ENCODE results near the gene TPM3. TPM values are rescaled to one million over a fixed set of nuclear protein-coding genes. Genes with fewer than 3 reads are reported as not detected.

TPM3 gene
- polyA plus RNA-seq, 3 donors, result 418 to 1,159 (median 1,153) TPM

DNA sequence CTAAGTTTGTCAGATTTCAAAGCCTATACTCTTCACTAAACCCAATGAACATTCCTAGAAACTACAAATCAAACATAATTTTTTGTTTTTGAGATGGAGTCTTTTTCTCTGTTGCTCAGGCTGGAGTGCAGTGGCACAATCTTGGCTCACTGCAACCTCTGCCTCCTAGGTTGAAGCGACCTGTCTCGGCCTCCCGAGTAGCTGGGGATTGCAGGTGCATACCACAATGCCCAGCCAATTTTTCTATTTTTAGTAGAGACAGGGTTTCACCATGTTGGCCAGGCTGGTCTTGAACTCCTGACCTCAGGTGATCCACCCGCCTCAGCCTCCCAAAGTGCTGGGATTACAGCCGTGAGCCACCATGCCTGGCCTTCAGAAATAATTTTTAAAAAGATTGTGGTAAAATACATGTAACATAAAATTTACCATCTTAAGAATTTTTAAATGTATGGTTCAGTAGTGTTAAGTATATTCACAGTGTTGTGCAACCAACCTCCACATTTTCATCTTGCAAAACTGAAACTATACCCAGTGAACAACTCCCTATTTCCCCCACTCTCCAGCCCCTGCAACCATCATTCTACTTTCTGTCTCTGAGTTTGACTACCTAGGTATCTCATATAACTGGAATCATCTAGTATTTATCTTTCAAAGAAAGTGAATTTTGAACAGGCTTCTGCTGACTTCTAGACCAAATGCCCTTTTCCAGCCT lies 16.9 kb upstream of the TPM3 start:
- Histone ChIP-seq H4K20me1 (ENCODE audit: insufficient read depth, low read length) (peaks cover 32% of the 10 kb centered on the region), H3K9ac (ENCODE audit: insufficient read depth, low read length, poor library complexity, severe bottlenecking) (no peak overlapping the region), H3K4me2 (replicated peaks; ENCODE audit: extremely low read depth, low read length, poor library complexity, severe bottlenecking) (no peak overlapping the region), H3K79me2 (ENCODE audit: insufficient read depth, low read length) (peaks cover 18% of the 10 kb centered on the region), H3K4me3 (replicated peaks in 1 of 3; ENCODE audit: low read depth in 2 of 3, low read length in 3 of 3) (no peak overlapping the region), H3K27me3 (ENCODE audit: control insufficient read depth in 2 of 2, insufficient read depth in 2 of 2, low read length in 2 of 2) (no peaks in the 10 kb centered on the region), H2AFZ (ENCODE audit: insufficient read depth, low read depth, low read length, poor library complexity, severe bottlenecking) (no peak overlapping the region), H3K36me3 (replicated peaks in 1 of 2; ENCODE audit: control insufficient read depth in 1 of 2, insufficient read depth in 2 of 2, low read length in 2 of 2) (peaks cover 76 to 86% of the 10 kb centered on the region in 2 donors), H3K9me3 (replicated peaks in 1 of 2; ENCODE audit: control insufficient read depth in 1 of 2, insufficient read depth in 1 of 2, low read length in 2 of 2) (no peaks in the 10 kb centered on the region), H3K4me1 (ENCODE audit: control insufficient read depth in 1 of 2, insufficient read depth in 2 of 2, low read length in 2 of 2) (no peaks in the 10 kb centered on the region), H3K27ac (ENCODE audit: low read depth in 1 of 2, low read length in 2 of 2) (peak overlapping the region in 1 of 2 donors; percentile 38)
- WGBS (ENCODE audit: insufficient coverage), result no CpG with 5 or more reads among the region's 5 CpGs
- intact Hi-C loops (cut with micrococcal nuclease), result no loop called here
- Mint-ChIP-seq H3K27me3 (ENCODE audit: low read depth in 3 of 3) (no peaks in the 10 kb centered on the region), H3K4me3 (no peak overlapping the region), H3K4me1 (peaks cover 5% of the 10 kb centered on the region), H3K27ac (peak overlapping the region in 4 of 7 donors; percentile 4 to 69 (median 39)), H3K9me3 (no peaks in the 10 kb centered on the region), H3K36me3 (peaks cover 65 to 88% of the 10 kb centered on the region in 2 donors)
- TF ChIP-seq, protein P1, sequence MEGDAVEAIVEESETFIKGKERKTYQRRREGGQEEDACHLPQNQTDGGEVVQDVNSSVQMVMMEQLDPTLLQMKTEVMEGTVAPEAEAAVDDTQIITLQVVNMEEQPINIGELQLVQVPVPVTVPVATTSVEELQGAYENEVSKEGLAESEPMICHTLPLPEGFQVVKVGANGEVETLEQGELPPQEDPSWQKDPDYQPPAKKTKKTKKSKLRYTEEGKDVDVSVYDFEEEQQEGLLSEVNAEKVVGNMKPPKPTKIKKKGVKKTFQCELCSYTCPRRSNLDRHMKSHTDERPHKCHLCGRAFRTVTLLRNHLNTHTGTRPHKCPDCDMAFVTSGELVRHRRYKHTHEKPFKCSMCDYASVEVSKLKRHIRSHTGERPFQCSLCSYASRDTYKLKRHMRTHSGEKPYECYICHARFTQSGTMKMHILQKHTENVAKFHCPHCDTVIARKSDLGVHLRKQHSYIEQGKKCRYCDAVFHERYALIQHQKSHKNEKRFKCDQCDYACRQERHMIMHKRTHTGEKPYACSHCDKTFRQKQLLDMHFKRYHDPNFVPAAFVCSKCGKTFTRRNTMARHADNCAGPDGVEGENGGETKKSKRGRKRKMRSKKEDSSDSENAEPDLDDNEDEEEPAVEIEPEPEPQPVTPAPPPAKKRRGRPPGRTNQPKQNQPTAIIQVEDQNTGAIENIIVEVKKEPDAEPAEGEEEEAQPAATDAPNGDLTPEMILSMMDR (IDR thresholded peaks at IDR 0.05), result no peak
- DNase-seq, result no peak

DNA sequence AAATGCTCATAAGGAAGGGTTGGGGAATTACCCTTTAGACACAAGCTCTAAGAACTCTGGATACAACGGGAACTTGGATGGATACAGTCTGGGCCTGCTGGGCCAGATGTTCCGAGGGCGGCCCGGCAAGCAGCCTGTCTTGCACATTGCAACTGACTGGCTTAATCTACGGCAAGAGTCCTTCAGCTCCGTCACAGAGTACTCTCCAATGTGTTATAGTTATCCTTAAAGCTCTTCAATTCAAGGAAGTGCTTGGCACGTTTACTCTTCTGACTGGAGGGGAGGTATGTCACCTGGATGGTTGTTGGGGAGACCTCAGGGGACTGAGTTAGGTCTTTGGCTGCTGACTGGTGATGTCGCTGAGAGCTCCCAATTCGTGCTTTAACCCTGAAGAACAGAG lies 15.4 kb upstream of the TPM3 start:
- no peaks in the 10 kb centered on the region for H3K9me3 ChIP-seq (replicated peaks in 1 of 2; ENCODE audit: control insufficient read depth in 1 of 2, insufficient read depth in 1 of 2, low read length in 2 of 2)
- WGBS (ENCODE audit: insufficient coverage), result 94% methylated on average over 7 of the region's 9 CpGs
- no peak overlapping the region for H2AFZ ChIP-seq (ENCODE audit: insufficient read depth, low read depth, low read length, poor library complexity, severe bottlenecking)
- peaks cover 19% of the 10 kb centered on the region for H4K20me1 ChIP-seq (ENCODE audit: insufficient read depth, low read length)
- TF ChIP-seq, protein P1 (IDR thresholded peaks at IDR 0.05), result no peak
- H3K4me3 ChIP-seq (replicated peaks in 1 of 3; ENCODE audit: low read depth in 2 of 3, low read length in 3 of 3), result no peak overlapping the region
- peaks cover 5% of the 10 kb centered on the region for H3K4me1 Mint-ChIP-seq
- peaks cover 52 to 72% of the 10 kb centered on the region in 2 donors for H3K36me3 Mint-ChIP-seq
- DNase-seq, result no peak
- no peak overlapping the region for H3K4me3 Mint-ChIP-seq
- H3K9ac ChIP-seq (ENCODE audit: insufficient read depth, low read length, poor library complexity, severe bottlenecking), result no peak overlapping the region
- intact Hi-C loops (cut with micrococcal nuclease), result no loop called here
- H3K27me3 ChIP-seq (ENCODE audit: control insufficient read depth in 2 of 2, insufficient read depth in 2 of 2, low read length in 2 of 2), result no peaks in the 10 kb centered on the region
- H3K36me3 ChIP-seq (replicated peaks in 1 of 2; ENCODE audit: control insufficient read depth in 1 of 2, insufficient read depth in 2 of 2, low read length in 2 of 2), result peaks cover 61 to 70% of the 10 kb centered on the region in 2 donors
- H3K79me2 ChIP-seq (ENCODE audit: insufficient read depth, low read length), result peaks cover 7% of the 10 kb centered on the region
- H3K4me2 ChIP-seq (replicated peaks; ENCODE audit: extremely low read depth, low read length, poor library complexity, severe bottlenecking), result no peak overlapping the region
- no peaks in the 10 kb centered on the region for H3K4me1 ChIP-seq (ENCODE audit: control insufficient read depth in 1 of 2, insufficient read depth in 2 of 2, low read length in 2 of 2)
- no peak overlapping the region for H3K27ac ChIP-seq (ENCODE audit: low read depth in 1 of 2, low read length in 2 of 2)
- H3K27ac Mint-ChIP-seq, result peak overlapping the region in 4 of 7 donors; percentile 27 to 59 (median 58)
- peaks cover 0 to 1% (median 0%) of the 10 kb centered on the region in 3 donors for H3K27me3 Mint-ChIP-seq (ENCODE audit: low read depth in 3 of 3)
- H3K9me3 Mint-ChIP-seq, result no peaks in the 10 kb centered on the region

Measured in CD14-positive monocyte (primary cell).